ENCODE measurements around the gene ALK.

The ALK gene

GRCh38 chr2:29440921-29441623, 480.3 kb downstream of the ALK start:
- no peak for DNase-seq

- no peak for DNase-seq
These were observed 487.5 kb downstream of the ALK start for GRCh38 chr2:29433920-29434319.

GRCh38 chr2:29433128-29433527, 488.3 kb downstream of the ALK start:
- DNase-seq, result no peak

GRCh38 chr2:29431485-29431884, 489.9 kb downstream of the ALK start:
- DNase-seq, result no peak

- no peak for DNase-seq
These were observed 490.8 kb downstream of the ALK start for GRCh38 chr2:29430382-29431112.

GRCh38 chr2:29426354-29426753, 495.0 kb downstream of the ALK start:
- no peak for DNase-seq

- no peak for DNase-seq
These were observed 495.5 kb downstream of the ALK start for GRCh38 chr2:29425866-29426265.

GRCh38 chr2:29423061-29423666, 498.2 kb downstream of the ALK start:
- no peak for DNase-seq

- DNase-seq, result no peak
These were observed 500.2 kb downstream of the ALK start for GRCh38 chr2:29420999-29421782.

- DNase-seq, result no peak
These were observed 500.9 kb downstream of the ALK start for GRCh38 chr2:29420464-29420863.

GRCh38 chr2:29417630-29418029, 503.8 kb downstream of the ALK start:
- no peak for DNase-seq

- DNase-seq, result no peak
These were observed 509.0 kb downstream of the ALK start for GRCh38 chr2:29412197-29412925.

GRCh38 chr2:29405707-29406106, 515.7 kb downstream of the ALK start:
- DNase-seq, result no peak

GRCh38 chr2:29405266-29405665, 516.1 kb downstream of the ALK start:
- no peak for DNase-seq

GRCh38 chr2:29401994-29402393, 519.4 kb downstream of the ALK start:
- DNase-seq, result no peak

GRCh38 chr2:29400930-29401653, 520.3 kb downstream of the ALK start:
- no peak for DNase-seq

GRCh38 chr2:29398384-29399237, 522.8 kb downstream of the ALK start:
- DNase-seq, result no peak

GRCh38 chr2:29397713-29398112, 523.7 kb downstream of the ALK start:
- no peak for DNase-seq

GRCh38 chr2:29397039-29397438, 524.3 kb downstream of the ALK start:
- DNase-seq, result no peak

- DNase-seq, result no peak
These were observed 526.4 kb downstream of the ALK start for GRCh38 chr2:29394981-29395350.

Measured in activated gamma-delta T cell (primary cell).